K562 (cell line): ENCODE data around the gene ZNF74. TPM values are rescaled to one million over a fixed set of nuclear protein-coding genes. Genes with fewer than 3 reads are reported as not detected.
A peak's percentile ranks its signal among the peaks of the same experiment; 100 is the strongest.
"Not testable (repeated sequence)": the region's sequence is repeated elsewhere in the genome, so short reads cannot be mapped to it uniquely, and the experiment has no call there.

Experiments used
- ATAC-seq: fragments of 200-7000 bp; cut with Tn5 transposase; 3 replicates; pipeline ENCODE4 v1.9.1; 2020; ENCODE audit warnings: moderate library complexity
- BruUV-seq: library from RNA; stranded (reverse); fragments of 400-500 nt; replicated peaks from 2 replicates; lab custom pipeline; 2021; lab: Mats Ljungman, UMichigan
- CTCF ChIA-PET: fragments of 300-600 bp; formaldehyde crosslinking; extraction: SDS; loops from one replicate; lab custom pipeline; 2021; ENCODE audit warnings: low intra/inter-chr PET ratio; lab: Yijun Ruan, JAX
- POLR2A ChIA-PET: fragments of 300-600, 350-650 bp; sonication (Branson Sonifier 250); formaldehyde crosslinking; extraction: SDS; loops from one replicate; lab custom pipeline; 2021; ENCODE audit warnings: antibody characterized with exemption, inconsistent platforms; lab: Yijun Ruan, JAX
- DNase-seq, 4 experiments: peaks; one replicate each; pipeline versions ENCODE4 v3.0.0 to v3.0.0-alpha.2; 2011 to 2018; ENCODE audit warnings: low spot score in 3 of 4, mixed read lengths in 3 of 4; ENCODE audit errors: extremely low read depth in 1 of 4
- FAIRE-seq: peaks from 2 replicates; lab custom pipeline; 2011; peaks lifted over from hg19 to GRCh38; lab: Jason Lieb, UNC
- H2AFZ ChIP-seq: 2 replicates; pipeline ENCODE4 v1.6.0; 2011; ENCODE audit warnings: low read depth, low read length, control low read depth, inconsistent platforms
- H3K27ac ChIP-seq: fragments of 200-600 bp; 3 replicates; pipeline ENCODE4 v1.8.0; 2011; ENCODE audit warnings: low read depth, mild to moderate bottlenecking, control low read depth, inconsistent platforms, low read length, moderate library complexity, mixed read lengths; ENCODE audit errors: extremely low read depth
- H3K27me3 ChIP-seq, 2 experiments: fragments of 300-600 bp in 1 of 2; 2 replicates in 1 of 2; 3 replicates in 1 of 2; pipeline versions ENCODE4 v1.6.0 to v1.8.0; 2011; ENCODE audit warnings: inconsistent platforms in 2 of 2, low read length in 2 of 2, mild to moderate bottlenecking in 1 of 2, mixed read lengths in 1 of 2, moderate library complexity in 1 of 2; ENCODE audit not compliant: control insufficient read depth in 2 of 2, insufficient read depth in 2 of 2
- H3K36me3 ChIP-seq: fragments of 300-600 bp; 3 replicates; pipeline ENCODE4 v1.8.0; 2011; ENCODE audit warnings: mild to moderate bottlenecking, low read length, inconsistent platforms; ENCODE audit not compliant: control insufficient read depth, insufficient read depth
- H3K4me1 ChIP-seq, 2 experiments: fragments of 200-600 bp in 1 of 2; replicated peaks in 1 of 2; 2 replicates in 1 of 2; 3 replicates in 1 of 2; pipeline versions ENCODE4 v1.5.1 to v1.8.0; 2011; ENCODE audit warnings: inconsistent platforms in 2 of 2, low read length in 2 of 2, mild to moderate bottlenecking in 1 of 2, mixed read lengths in 1 of 2, moderate library complexity in 1 of 2; ENCODE audit not compliant: control insufficient read depth in 2 of 2, insufficient read depth in 2 of 2
- H3K4me2 ChIP-seq: 2 replicates; pipeline ENCODE4 v1.6.1; 2011; ENCODE audit warnings: low read length, control low read depth, inconsistent platforms, mixed read lengths; ENCODE audit not compliant: insufficient read depth
- H3K4me3 ChIP-seq: fragments of 200-600 bp; sonication (generic), shearing (Covaris generic); 2 replicates; pipeline ENCODE4 v1.5.1; 2016; ENCODE audit warnings: control low read depth, inconsistent platforms
- H3K79me2 ChIP-seq: fragments of 200-600 bp; 3 replicates; pipeline ENCODE4 v1.8.0; 2011; ENCODE audit warnings: low read length, inconsistent platforms; ENCODE audit not compliant: control insufficient read depth, insufficient read depth
- H3K9ac ChIP-seq, 2 experiments: 2 replicates each; pipeline versions ENCODE4 v1.6.0 to v1.6.1; 2011; ENCODE audit warnings: low read depth in 2 of 2, low read length in 2 of 2, control low read depth in 1 of 2, inconsistent platforms in 1 of 2, mild to moderate bottlenecking in 1 of 2, mixed read lengths in 1 of 2; ENCODE audit not compliant: insufficient read depth in 1 of 2
- H3K9me1 ChIP-seq: one replicate; pipeline ENCODE4 v1.6.0; 2011; ENCODE audit warnings: inconsistent platforms, mild to moderate bottlenecking, low read length, moderate library complexity; ENCODE audit not compliant: control insufficient read depth, insufficient read depth
- H3K9me3 ChIP-seq: replicated peaks from 2 replicates; pipeline ENCODE4 v1.5.1; 2011; ENCODE audit warnings: low read depth, low read length, inconsistent platforms; ENCODE audit not compliant: control insufficient read depth, insufficient read depth
- H4K20me1 ChIP-seq: replicated peaks from 2 replicates; pipeline ENCODE4 v1.6.1; 2011; ENCODE audit warnings: low read length, inconsistent platforms, mixed read lengths; ENCODE audit not compliant: control insufficient read depth, insufficient read depth
- CEBPG ChIP-seq, 3 experiments: fragments of 200-800 bp in 1 of 3; sonication (Bioruptor generic) in 1 of 3; sonication (generic) in 1 of 3; formaldehyde crosslinking in 1 of 3; IDR thresholded peaks in 2 of 3; conservative IDR thresholded peaks in 1 of 3; 2 replicates each; pipeline versions ENCODE4 v1.6.1 to v1.8.0; 2016 to 2022; ENCODE audit warnings: missing compliant biosample characterization in 2 of 3, missing genetic modification characterization in 2 of 3, mild to moderate bottlenecking in 1 of 3, missing genetic modification reagents in 1 of 3
- FOXA3 ChIP-seq, 2 experiments: fragments of 450-650 bp in 1 of 2; sonication (generic) in 1 of 2; formaldehyde crosslinking; IDR thresholded peaks in 1 of 2; conservative IDR thresholded peaks in 1 of 2; 2 replicates each; pipeline versions ENCODE4 v1.4.0 to v1.8.0; 2020 to 2022; ENCODE audit warnings: mild to moderate bottlenecking in 2 of 2, missing genetic modification reagents in 1 of 2
- MTF1 ChIP-seq: fragments of 250-450 bp; sonication (Bioruptor Pico); IDR thresholded peaks from 2 replicates; pipeline ENCODE4 v1.9.0; 2021; ENCODE audit warnings: moderate library complexity, mild to moderate bottlenecking, inconsistent platforms, borderline replicate concordance
- ZBTB33 ChIP-seq: sonication (generic); formaldehyde crosslinking; IDR thresholded peaks from 2 replicates; pipeline ENCODE4 v1.8.1; 2023; ENCODE audit warnings: mild to moderate bottlenecking, missing genetic modification reagents
- WGBS: fragments of 100-300 bp; shearing (Covaris generic); methylation state at CpG from one replicate; pipeline ENCODE4 v1.1.6; 2016; ENCODE audit warnings: low coverage, mixed read lengths; ENCODE audit not compliant: insufficient coverage; ENCODE audit errors: missing lambda C conversion rate; 5-methylcytosine and 5-hydroxymethylcytosine counted together
- in situ Hi-C: fragments of 300-500 bp; cut with MboI; formaldehyde crosslinking; loops from 4 replicates; pipeline ENCODE4 v1.15.0; 2018; ENCODE audit warnings: inconsistent platforms, mixed read lengths
- intact Hi-C: fragments of 100-400 bp; cut with micrococcal nuclease; formaldehyde crosslinking; loops from 2 replicates; pipeline ENCODE4 v1.14.2; 2022
- polyA plus RNA-seq, 8 experiments: library from polyadenylated mRNA; depleted of rRNA in 4 of 8; stranded (reverse) in 5 of 8; unstranded in 3 of 8; fragments of >200 nt; fragmentation: Nextera tagmentation in 2 of 8; fragmentation: Illumina TruSeq in 1 of 8; extraction: Ambion mirVana in 2 of 8; extraction: Trizol in 1 of 8; gene quantifications; 2 replicates each; pipeline versions ENCODE4 v1.2.1 to v1.2.3, GENCODE V29; 2011 to 2014; ENCODE audit warnings: inconsistent platforms in 1 of 8, missing spikeins in 1 of 8
- total RNA-seq, 7 experiments: library from RNA; depleted of rRNA in 6 of 7; stranded (reverse); fragments of >200 nt in 6 of 7; fragmentation: Illumina TruSeq in 2 of 7; extraction: Trizol in 2 of 7; gene quantifications; 2 replicates each; pipeline versions ENCODE4 v1.2.1 to v1.2.3, GENCODE V29; 2011 to 2021; ENCODE audit warnings: low replicate concordance in 1 of 7

Gene ZNF74
- total and polyA plus RNA-seq, 9 of the 15 experiments (the other 6 are each of a cell fraction or from before 2014, with no cell fraction given) = 2.4 to 53.5 (median 31.5) TPM

- peak; percentile 84 for TF ChIP-seq ZBTB33 (CRISPR knock-in tag)
Measured at GRCh38 chr22:20361752-20362229, 32.2 kb upstream of the ZNF74 start (continued).

- CTCF ChIA-PET; H3K9me1 ChIP-seq; ATAC-seq; DNase-seq; H3K4me1 ChIP-seq; H3K36me3 ChIP-seq; BruUV-seq; FAIRE-seq; H4K20me1 ChIP-seq; H3K79me2 ChIP-seq; H2AFZ ChIP-seq; H3K27ac ChIP-seq; POLR2A ChIA-PET; H3K9ac ChIP-seq; in situ Hi-C loops; TF ChIP-seq CEBPG (tag; conservative IDR thresholded peaks at IDR 0.05 in 1 of 2, IDR thresholded peaks at IDR 0.05 in 1 of 2): not testable (repeated sequence)
- peaks cover 14 to 25% of the 10 kb centered on the region in 2 experiments; a peak in 4 of 5 replicates for H3K27me3 ChIP-seq
- TF ChIP-seq FOXA3 (CRISPR knock-in tag; conservative IDR thresholded peaks at IDR 0.05 in 1 of 2, IDR thresholded peaks at IDR 0.05 in 1 of 2) (0 out of 4 replicates have a peak, but pooled peaks of 1 of the 2 experiments have one; percentile 22), CEBPG (CRISPR knock-in tag; IDR thresholded peaks at IDR 0.05) (0 out of 2 replicates have a peak, but pooled peaks have one; percentile 6), MTF1 (CRISPR knock-in tag) (0 out of 2 replicates have a peak, but pooled peaks have one; percentile 50)
- TF ChIP-seq, all 486 proteins: peak for 3; not testable (repeated sequence) for 483
- H3K9me3 ChIP-seq, H3K4me2 ChIP-seq, H3K4me3 ChIP-seq, intact Hi-C loops: not testable (repeated sequence)
- 21% methylated on average over 10 of the region's 10 CpGs for WGBS
Measured at GRCh38 chr22:20362403-20362802, 31.5 kb upstream of the ZNF74 start.
